ENCODE results near the gene PSMD12.

GRCh38 chr17:67372751-67373150 lies 6.4 kb upstream of the PSMD12 start:
- TF ChIP-seq CTCF (conservative IDR thresholded peaks at IDR 0.05; ENCODE audit: low read depth, low read length), result no peak
- TF ChIP-seq EZH2 (IDR thresholded peaks at IDR 0.05; ENCODE audit: borderline replicate concordance, low read depth, low read length, poor library complexity, severe bottlenecking), result no peak

Measured in A673 (cell line).